ENCODE data around the gene ACTR10. TPM values are rescaled to one million over a fixed set of nuclear protein-coding genes. Genes with fewer than 3 reads are reported as not detected.
A peak's percentile ranks its signal among the peaks of the same experiment; 100 is the strongest.

The ACTR10 gene
- 36.2 TPM for total RNA-seq

DNA sequence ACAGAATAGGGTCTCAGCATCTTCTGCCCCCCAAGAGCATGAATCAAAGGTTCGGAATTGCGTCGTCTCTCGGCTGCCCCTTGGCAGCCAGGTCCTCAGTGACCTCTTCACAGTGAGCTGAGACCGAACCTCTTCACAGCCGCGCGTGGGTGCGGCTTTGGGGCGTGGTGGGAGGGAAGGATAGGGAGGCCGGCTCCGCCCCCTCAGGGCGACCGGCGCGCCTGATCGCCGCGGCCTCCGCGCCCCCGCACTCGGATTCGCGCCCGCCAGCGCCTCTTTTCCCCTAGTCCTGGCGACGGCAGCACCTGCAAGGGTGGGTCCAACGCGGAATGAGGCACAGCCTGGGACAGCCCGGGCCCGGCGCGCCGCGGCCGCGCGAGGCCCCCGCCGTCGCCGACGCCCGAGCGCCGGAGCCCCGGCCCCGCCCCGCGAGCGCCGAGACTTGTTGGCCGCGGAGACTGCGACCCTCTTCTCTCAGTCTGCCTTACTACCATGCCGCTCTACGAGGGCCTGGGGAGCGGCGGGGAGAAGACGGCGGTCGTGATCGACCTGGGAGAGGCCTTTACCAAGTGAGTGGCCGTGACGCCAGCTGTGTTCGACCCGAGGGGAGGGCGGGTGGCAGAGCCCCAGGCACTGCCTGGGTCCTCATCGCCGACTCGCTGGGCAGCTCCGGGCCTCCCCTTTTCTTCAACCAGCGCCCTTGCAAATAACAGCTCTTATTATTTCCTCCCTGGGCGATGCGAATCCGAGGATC, at the start of gene ACTR10:
Gene ACTR10 (plus strand): TSS at position 424 of the 754 bp plus-strand sequence. CDS start 69 bp downstream, at position 493.
- peak; percentile 96 for ATAC-seq

DNA sequence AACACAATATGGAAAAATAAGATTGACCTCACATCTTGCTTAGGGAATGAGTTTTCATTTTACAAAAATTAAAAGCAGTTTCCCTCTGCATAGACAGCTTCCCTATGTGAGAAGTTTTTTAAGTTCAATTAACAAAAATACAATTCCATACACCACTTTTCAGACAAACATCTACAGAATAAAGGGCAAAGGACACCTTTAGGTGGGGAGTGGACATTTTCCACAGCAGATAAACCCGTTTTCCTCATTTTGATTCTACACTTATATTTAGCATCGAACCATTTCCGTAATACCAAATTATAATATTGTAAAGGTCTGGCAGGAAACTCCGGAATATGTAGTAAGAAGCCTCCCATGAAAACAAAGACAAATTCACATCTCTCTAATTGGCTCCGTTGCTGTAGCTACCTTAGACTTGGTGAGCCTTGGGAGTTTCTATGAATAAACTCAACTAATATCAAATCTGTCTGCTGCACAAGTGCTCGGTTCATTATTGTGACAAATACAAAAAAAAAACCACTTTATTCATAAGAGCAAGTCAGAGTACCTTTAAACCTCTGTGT, 49.6 kb upstream of the ACTR10 start:
- no peak for ATAC-seq

DNA sequence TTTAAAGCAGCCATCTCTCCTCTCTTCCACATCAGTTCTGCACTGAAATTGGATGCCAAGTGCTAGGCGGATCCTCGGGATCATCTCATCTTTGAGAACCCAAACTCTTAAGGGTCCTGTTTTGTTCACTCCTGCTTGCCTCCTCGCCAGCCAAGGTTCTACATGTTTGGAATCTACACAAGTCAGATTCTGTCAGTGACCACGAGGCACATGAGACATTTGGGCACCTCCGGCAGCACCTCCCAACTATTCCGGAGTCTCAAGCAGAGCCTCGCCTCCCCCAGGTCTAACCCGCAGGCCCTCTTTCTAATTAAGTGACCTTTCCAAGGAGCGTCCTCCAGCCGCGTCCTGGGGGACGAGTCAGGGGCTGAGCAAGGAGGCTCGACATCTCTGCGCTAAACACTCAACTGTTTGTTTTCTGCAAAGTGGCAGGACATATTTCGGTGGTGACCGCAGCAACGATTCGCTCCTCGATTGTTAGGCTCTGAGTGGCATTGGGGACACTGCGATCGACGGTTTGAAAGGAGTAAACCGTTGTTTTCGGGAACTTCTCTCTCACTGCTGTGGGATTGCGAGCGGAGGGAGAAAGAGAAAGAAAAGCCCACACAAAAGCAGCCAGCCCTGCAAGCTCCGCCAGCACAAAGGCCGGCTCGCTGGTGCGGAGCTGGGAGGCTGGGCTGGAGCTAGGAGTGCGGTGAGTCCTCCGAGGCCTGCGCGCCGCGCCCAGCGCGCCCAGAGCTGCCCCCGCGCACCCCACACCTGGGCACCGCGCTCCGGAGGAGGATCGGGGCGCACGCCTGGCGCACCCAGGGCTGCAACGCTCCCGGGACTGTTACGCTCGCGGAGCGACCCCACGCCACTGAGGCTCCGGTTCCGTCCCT, 48.6 kb upstream of the ACTR10 start:
- ATAC-seq, result peak; percentile 67

DNA sequence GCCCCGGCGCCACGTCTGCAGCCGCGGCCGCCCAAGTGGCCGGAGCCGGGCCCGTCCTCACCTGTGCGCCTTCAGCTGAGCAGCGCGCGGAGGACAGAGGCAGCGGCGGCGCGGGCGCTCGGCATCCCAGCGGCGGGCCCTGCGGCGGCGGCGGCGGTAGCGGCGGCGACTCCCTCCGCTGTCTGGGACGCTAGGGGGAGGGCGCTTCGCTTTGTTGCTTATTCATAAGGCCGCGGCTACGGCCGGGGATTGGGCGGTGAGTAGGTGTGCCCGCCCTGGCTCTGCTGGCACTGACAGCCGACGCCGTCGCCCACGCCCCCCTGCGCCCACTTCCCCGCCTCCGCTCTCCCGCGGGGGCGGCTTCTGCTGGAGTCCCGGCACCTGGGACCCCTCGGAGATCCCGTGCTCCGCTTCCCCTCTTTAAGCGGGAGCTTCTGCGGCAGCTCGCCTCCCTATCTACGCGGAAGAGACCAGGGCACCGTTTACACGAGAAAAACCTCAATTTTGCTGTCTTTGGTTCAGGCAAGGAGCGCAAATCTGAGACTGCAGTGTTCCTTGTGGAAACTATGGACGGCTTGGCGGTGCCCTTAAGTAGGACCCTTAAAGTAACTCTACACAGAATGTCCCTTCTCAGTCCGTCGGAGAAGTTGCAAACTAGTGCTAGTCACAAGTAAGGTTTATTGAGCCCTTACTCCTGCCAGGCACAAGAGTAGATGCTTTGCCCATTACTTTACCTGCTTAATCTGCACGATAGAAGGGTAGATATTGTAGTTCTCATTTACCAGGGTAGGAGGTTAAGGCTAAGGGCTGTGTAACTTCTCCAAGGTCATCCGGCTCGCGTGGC, 47.7 kb upstream of the ACTR10 start, which contains the start of gene ARMH4:
Gene ARMH4 (minus strand): TSS at position 200 of the 844 bp plus-strand sequence. CDS start 12,855 bp downstream, outside the sequence.
- ATAC-seq, result peak; percentile 92

DNA sequence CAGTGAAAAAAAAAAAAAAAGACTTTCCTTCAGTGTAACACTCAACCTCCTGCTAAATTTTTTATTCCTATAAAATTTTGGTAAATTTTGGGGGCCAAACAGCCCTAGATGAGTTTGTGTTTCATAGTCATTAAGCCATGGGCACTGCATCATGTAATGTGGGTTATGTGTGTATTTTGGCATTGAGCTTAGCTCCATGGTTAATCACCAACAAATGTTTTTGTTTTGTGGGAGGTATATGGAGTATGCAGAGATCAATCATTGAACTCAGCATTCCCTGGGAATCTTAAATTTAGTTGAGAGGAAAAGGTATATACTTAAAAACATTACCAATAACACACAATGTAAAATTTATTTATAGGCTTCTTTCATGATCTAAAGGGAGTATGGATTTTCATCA, 39.4 kb upstream of the ACTR10 start:
- ATAC-seq, result no peak

DNA sequence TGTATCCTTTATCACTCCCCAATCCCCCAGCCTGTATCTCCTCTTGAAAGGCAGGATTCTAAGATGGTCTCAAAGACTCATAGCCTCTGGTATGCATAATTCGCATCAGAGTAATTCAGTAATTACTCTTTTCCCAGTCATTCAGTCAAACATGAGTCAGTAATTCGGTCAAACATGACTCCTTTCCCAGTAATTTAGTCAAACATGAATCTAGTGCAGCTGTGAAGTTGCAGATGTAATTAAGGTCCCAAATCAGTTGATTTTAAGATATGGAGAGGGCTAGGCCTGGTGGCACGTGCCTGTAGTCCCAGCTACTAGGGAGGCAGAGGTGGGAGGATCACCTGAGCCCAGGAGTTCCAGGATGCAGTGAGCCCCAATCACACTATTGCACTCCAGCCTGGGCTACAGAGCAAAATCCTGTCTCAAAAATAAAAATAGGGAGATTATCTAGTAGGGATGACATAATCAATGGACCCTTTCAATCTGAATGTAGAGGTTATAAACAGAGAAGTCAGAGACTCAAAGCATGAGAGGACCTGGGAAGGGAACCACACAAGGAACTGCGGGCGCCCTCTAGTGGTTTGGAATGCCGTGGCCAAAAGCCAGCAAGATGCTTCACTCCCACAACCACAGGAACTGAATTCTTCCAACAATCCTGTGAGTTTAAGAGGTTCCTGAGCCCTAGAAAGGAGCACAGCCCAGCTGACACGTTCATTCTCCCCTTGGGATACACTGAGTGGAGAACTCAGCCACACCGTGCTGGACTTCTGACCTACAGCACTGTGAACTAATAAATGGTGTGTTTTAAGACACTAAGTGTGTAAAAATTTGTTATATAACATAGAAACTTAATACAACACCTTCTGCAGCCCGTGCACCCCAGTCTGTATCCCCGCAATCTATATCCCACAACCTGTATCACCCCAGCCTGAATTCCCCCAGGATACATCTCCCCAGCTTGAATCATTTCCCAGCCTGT, 33.7 kb upstream of the ACTR10 start:
- ATAC-seq, result peak; percentile 56

DNA sequence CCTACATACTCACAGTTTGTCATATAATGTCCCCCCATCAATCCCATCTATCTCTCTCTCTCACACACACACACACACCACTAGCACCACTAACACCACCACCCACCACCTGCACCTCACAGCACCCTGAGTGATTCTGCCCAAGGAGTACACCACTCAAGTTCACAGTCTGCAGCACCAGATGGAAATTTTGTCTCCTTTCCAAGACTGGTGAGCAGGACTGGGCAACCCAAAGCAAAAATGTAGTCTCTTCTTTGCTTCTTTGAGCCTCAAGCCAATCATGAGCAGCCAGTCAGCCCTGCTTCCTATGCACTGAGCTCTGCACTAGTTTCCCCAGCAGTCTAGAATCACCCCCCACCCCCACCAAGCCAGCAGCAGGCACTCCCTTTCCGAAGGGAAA, 32.9 kb upstream of the ACTR10 start:
- no peak for ATAC-seq

DNA sequence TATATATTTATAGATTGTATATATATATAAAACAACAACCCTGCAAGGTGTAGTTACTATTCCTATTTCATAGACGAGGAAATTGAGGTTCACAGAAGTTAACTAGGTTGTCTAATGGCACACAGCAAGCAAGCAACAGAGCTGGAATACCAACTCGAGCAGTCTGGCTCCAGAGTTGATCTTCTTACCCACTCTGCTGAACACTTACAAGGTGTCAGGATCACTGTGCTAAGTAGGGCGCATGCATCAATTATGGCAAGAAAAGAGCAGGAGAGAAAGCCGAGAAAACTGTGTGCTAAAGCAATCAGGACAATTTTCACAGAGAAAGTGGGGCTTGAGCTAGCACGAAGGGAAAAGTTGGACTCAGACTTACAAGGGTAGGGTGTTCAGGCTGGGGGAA, 32.1 kb upstream of the ACTR10 start:
- ATAC-seq, result no peak

DNA sequence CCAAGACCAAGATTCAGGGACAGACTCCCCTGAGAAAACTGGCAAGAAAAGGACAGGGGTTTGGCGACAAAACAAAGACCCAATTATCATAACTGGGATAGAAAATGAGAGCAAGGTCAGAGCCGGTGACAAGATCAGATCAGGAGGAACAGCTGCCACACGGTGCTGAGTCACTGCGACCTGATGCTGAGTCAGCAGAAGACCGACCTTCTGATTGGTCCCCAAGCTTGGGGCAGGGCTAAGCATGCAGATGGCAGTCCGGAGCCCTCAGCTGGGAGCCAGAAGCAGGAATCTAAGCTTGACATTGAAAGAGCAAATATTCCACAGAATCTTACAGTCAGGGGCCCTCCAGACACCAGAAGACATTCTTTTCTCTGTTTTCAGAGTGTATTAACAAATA, 28.9 kb upstream of the ACTR10 start:
- ATAC-seq, result peak; percentile 99

DNA sequence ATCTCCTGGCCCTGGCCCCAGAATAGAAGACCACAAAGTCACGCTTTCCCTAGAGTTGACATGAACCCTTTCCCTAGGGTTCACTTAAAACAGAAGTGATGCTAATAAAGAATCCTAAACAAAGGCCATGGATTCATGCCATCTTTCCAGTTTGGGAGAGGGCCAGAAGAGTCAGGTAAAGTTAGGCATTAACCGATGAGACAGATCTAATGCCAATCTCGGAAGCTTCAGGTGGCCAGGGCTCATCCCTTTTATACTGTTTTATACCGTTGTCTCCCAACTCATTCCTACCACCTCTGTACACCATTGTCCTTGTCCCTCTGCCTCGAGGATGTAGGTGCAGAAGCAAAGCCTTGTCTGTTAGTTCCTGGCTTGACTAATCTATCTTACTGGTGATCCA, 22.8 kb upstream of the ACTR10 start:
- no peak for ATAC-seq

DNA sequence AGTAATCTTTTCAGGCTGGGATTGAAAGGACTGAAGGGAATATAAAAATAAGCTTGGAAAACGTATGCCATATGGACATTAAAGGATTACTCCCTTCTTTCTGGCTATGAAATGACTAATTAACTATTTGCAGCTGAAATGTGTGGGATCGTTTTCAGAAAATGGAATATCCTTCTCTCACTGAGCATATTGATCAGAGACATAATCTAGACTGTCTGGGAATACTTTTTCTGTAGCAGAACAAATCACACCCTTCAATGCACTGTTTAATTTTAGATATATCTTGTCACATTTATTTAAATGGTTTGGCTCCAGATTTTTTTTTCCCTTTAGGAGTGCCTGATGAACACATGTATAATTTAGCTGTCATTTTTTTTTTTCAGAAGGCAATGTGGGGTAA, 10.8 kb upstream of the ACTR10 start:
- no peak for ATAC-seq

DNA sequence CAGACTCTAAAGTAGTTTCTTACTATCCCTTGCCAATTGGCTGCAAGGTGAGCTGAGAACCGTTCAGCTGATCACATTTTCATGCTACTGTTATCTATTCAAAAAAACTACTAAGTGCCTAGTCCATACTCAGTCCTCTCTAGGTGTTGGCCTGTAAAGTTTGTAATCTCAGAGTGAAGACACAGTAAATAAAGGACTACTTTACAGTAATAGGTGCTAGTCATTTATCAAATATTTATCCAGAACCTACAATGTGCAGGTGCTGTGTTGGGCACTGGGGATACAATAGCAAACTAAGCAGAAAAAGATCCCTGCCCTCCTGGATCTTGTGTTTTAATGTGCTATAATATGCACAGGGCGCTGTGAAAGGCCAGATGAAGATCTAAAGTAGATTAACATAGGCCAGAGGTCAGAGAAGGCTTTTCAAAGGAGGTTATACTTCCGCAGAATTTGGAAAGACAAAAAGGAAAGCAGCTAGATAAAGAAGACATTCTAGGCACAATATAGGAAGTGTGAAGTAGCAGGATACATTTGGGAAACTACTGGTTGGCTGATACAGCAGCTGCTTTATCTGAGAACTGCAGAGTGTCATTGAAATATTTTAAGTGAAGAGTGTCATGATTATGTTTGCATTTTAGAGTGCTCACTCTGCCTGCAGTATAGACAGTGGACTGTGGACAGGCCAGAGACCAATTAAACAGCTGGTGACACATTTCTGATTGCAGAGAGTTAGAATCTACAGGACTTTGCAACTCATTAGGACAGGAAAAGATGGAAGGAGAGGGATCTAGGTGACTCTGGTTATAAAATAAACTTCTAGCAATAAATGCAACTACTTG, 8.0 kb upstream of the ACTR10 start:
- ATAC-seq, result no peak

DNA sequence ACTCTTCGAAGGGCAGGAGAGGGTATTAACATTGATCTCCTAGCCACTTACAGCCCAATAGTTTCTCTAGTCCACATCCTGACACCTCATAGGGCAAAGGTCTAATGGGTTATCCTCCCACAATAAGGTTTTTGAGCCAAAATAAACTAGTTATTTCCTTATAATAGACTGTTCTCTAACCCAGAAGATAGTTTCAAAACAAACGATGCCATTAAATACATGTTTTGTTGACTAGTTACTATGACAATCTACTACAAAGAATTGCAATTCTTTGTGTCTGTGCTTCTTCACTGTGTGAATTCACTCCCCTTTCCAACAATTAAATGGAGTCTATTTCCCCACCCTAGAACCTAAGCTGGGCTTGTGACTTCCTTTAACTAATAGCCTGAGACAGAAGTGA, 6.4 kb upstream of the ACTR10 start:
- no peak for ATAC-seq

DNA sequence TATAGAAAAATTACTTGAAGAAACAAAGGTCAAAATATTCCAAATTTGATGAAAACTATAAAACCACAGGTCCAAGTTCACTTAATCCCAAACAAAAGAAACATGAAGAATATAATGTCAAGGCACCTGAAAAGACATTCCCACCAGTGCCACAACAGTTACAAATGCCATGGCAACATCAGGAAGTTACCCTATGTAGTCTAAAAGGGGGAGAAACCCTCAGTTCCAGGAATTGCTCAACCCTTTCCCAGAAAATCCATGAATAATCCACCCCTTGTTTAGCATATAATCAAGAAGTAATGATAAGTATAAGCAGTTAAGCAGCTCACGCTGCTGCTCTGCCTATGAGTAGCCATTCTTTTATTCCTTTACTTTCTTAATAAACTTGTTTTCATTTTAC, 3.8 kb upstream of the ACTR10 start:
- no peak for ATAC-seq

DNA sequence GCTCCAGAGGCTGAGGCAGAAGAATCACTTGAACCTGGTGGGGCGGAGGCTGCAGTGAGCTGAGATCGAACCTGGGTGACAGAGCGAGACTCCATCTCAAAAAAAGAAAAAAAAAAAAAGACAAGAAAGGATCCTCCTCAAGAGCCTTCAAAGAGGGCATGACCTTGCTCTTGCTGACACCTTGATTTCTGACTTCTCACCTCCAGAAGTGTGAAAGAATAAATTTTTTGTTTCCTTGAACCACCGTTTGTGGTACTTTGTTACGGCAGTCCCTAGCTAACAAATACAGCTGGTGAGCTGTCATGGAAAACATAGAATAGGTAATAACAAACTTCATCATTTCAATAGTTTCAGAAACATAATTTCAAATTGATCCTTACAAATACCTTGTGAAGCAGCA, 1.9 kb upstream of the ACTR10 start:
- ATAC-seq, result no peak

DNA sequence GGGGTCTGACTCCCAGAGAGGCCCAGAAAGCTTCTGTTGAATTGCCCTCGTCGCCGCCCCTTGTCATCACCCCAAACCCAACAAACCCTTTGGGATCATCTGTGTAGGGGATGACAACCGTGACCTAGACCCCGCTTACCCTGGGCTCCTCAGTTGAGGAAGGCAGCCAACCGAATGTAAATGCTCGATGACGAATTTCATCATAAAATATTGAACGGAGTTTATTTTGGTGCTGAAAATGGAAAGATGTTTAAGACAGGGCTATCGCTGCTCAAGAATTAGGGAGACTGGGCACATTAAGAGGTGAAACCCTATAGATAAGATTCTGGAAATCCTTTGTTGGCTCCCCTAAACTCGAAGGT, 512 bp downstream of the ACTR10 start:
- ATAC-seq, result peak; percentile 24

DNA sequence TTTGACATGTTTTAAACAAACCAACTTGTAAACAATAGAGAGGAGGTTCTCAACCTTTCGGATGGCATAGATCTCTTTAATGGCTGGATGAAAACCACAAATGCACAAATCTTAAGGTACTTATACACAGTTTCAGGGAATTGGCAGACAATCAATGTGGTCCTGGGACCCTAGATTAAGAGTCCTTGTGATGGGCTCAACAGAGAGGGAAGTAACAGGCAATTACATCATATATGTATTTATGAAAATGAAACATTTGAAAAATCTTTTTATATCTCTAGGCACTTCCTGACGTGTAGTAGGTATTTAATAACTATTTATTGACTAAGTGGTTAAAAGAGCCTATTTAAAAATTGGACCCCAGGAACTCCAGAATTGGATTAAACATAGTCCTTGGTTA, 897 bp downstream of the ACTR10 start:
- no peak for ATAC-seq

DNA sequence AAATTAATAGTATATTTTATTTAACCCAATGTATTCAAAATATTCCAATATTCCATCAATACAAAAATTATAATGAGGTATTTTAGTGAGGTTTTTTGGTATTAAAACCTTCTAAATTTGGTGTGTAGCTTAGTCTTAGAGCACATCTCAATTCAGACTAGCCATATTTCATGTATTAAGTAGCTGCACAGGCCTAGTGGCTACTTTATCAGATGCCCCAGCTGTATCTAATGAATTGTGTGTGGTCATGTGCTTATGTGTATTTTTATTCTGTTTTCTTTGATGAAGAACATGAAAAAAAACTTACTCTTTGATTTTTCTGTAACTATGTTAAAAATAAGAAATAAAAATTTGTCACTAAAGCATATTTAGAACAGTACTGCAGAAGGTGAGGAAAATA, 13.2 kb downstream of the ACTR10 start:
- ATAC-seq, result no peak

DNA sequence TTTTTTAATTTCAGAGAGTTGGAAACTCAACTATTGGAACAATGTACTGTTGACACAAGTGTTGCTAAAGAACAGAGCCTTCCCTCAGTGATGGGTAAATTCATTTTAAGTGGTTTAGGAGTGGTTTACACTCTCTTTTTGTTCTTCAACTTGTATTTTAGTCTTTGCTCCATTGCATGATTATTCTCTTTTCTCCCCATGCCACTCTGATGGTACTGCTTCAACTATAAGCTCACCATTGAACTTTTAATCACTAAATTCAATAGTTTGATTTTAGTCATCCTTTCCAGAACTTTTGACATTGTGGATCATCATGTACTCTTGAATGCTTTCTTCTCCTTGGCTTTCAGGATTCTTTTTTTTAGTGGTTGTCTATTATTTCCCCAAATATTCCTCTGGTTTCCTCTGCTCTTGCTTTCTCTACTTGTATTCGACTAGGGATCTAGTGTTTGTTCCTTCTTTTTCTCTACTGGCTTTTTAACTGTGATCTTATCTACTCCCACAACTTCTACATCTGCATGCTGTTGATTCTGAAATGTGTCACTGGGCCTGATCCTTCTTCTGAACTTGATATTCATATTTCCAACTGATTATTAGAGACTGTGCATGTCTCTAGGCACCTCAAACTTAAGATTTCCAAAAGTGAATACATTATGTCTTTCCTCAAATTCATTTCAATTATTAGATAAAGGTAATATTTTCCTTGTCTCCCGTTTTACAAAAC, 15.4 kb downstream of the ACTR10 start:
- ATAC-seq, result no peak

DNA sequence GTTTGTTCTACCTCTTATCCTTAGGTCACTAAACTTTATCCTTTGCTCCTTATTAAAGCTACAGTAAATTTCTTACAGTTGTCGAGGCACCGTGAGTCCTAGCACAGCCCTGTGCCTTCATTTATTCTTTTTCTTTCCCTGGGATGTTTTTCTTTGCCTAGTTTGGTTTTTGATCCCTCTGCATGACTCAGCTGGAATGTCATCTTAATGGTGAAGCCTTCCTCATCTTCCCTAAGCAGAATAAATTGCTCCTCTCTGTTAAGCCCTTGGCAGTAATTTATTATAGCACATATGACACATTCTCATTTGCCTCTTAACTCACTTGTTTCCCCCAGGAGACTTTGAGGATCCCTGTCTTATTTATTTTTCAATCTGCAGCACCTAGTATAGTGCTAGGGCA, 16.6 kb downstream of the ACTR10 start:
- no peak for ATAC-seq

Measured in esophagus mucosa (tissue), 1 donor.